Neural cell (in vitro differentiated cells): ENCODE data around the gene BTRC.

Source experiments
- CTCF ChIP-seq: fragments of 450-650 bp; IDR thresholded peaks from 2 replicates; pipeline ENCODE4 v1.5.1; 2014; ENCODE audit warnings: antibody characterized with exemption, mild to moderate bottlenecking, moderate library complexity; ENCODE audit not compliant: poor library complexity, severe bottlenecking
- EP300 ChIP-seq: fragments of 450-650 bp; conservative IDR thresholded peaks from 2 replicates; pipeline ENCODE4 v1.6.1; 2014; ENCODE audit warnings: antibody characterized with exemption, mild to moderate bottlenecking, moderate library complexity; ENCODE audit not compliant: poor library complexity, severe bottlenecking
- EZH2 ChIP-seq: fragments of 200-600, 300-800 bp; shearing (Covaris generic), sonication (generic); IDR thresholded peaks from 2 replicates; pipeline ENCODE4 v1.6.1; 2014; ENCODE audit warnings: antibody characterized with exemption, low read length, borderline replicate concordance, mild to moderate bottlenecking; ENCODE audit not compliant: insufficient read depth, poor library complexity, severe bottlenecking
- POLR2AphosphoS5 ChIP-seq: IDR thresholded peaks from 2 replicates; pipeline ENCODE4 v1.6.1; 2012
- RAD21 ChIP-seq: fragments of 450-650 bp; conservative IDR thresholded peaks from 2 replicates; pipeline ENCODE4 v1.6.1; 2014; ENCODE audit warnings: antibody characterized with exemption, mild to moderate bottlenecking, moderate library complexity

GRCh38 chr10:101595591-101596433 lies 241.8 kb downstream of the BTRC start:
- TF ChIP-seq RAD21 (no peak), CTCF (no peak), EZH2 (no peak), EP300 (no peak), POLR2AphosphoS5 (no peak)
